Measurements from ENCODE around the gene DDX4.
"Not testable (repeated sequence)": the region's sequence is repeated elsewhere in the genome, so short reads cannot be mapped to it uniquely, and the experiment has no call there.

Gene DDX4

GRCh38 chr5:55712023-55712859, 25.6 kb upstream of the DDX4 start, which contains the start of gene SLC38A9:
SLC38A9 (minus strand) TSS chr5:55712324; CDS start chr5:55697958, 14,366 bp downstream.
- H3K27ac ChIP-seq: 0 out of 2 replicates have a peak within 1 kb of the TSS, but pooled peaks have one; percentile 30
- no peak for TF ChIP-seq ZFX (IDR thresholded peaks at IDR 0.05; ENCODE audit: borderline replicate concordance)

- no peak for TF ChIP-seq ZFX (IDR thresholded peaks at IDR 0.05; ENCODE audit: borderline replicate concordance)
- TF ChIP-seq CTCF (IDR thresholded peaks at IDR 0.05): no peak
- no peak overlapping the region for H3K27ac ChIP-seq
Measured at GRCh38 chr5:55713871-55714270, 24.0 kb upstream of the DDX4 start.

DNA sequence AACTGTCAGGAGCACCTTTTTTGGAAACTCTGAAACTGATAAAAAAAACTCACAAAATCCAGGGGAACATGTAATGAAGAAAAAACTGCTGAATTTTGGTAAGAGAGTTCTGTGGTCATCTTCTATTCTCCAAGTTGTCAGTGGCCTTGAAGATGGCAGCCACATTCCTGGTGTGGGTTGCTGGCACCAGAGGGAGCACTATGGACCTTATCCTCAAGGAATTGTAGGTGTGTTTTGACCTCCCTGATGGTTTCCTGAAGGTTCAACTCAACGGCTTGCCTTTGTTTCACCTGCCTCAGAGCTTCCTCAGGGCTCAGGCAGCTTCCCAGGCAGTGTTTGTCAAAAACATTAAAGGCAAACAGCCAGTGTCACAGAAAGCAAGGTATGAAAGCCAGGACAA, 23.5 kb upstream of the DDX4 start:
- no peak overlapping the region for H3K27ac ChIP-seq
- no peak for TF ChIP-seq ZFX (IDR thresholded peaks at IDR 0.05; ENCODE audit: borderline replicate concordance)
- TF ChIP-seq CTCF (IDR thresholded peaks at IDR 0.05): no peak; the same call in 1 of the 2 replicates

GRCh38 chr5:55714749-55715148, 23.1 kb upstream of the DDX4 start:
- no peak overlapping the region for H3K27ac ChIP-seq
- TF ChIP-seq ZFX (IDR thresholded peaks at IDR 0.05; ENCODE audit: borderline replicate concordance) (no peak), CTCF (IDR thresholded peaks at IDR 0.05) (0 out of 2 replicates have a peak, but pooled peaks have one; percentile 1)

- no peak for TF ChIP-seq CTCF (IDR thresholded peaks at IDR 0.05)
- H3K27ac ChIP-seq: no peak overlapping the region
Measured at GRCh38 chr5:55715519-55716078, 22.3 kb upstream of the DDX4 start.

GRCh38 chr5:55719026-55719425, 18.8 kb upstream of the DDX4 start:
- not testable (repeated sequence) for H3K27ac ChIP-seq

- no peak for TF ChIP-seq CTCF (IDR thresholded peaks at IDR 0.05)
- TF ChIP-seq ZFX (IDR thresholded peaks at IDR 0.05; ENCODE audit: borderline replicate concordance): no peak
- no peak overlapping the region for H3K27ac ChIP-seq
Measured at GRCh38 chr5:55720188-55720703, 17.6 kb upstream of the DDX4 start.

- TF ChIP-seq ZFX (IDR thresholded peaks at IDR 0.05; ENCODE audit: borderline replicate concordance) (no peak), CTCF (IDR thresholded peaks at IDR 0.05) (no peak)
- no peak overlapping the region for H3K27ac ChIP-seq
Measured at GRCh38 chr5:55724281-55724680, 13.6 kb upstream of the DDX4 start.

Measured in 22Rv1 (cell line).